HG02623 (cell line): Measurements from ENCODE around the gene ANKLE1.

Source experiments
- ATAC-seq: cut with Tn5 transposase; IDR thresholded peaks from one replicate; pipeline ENCODE4 v1.9.1; 2021; ENCODE audit warnings: moderate library complexity; ENCODE audit not compliant: unreplicated experiment

The ANKLE1 gene

GRCh38 chr19:17281391-17282304 is at the start of gene ANKLE1:
Gene ANKLE1, plus strand, starts transcription at chr19:17281901. Its CDS starts 20 bp downstream, at chr19:17281921.
- no peak for ATAC-seq

GRCh38 chr19:17232258-17232657 is 49.4 kb upstream of the ANKLE1 start:
- ATAC-seq = no peak

GRCh38 chr19:17234911-17235299 is 46.8 kb upstream of the ANKLE1 start:
- ATAC-seq = no peak

GRCh38 chr19:17235300-17235970 is 46.3 kb upstream of the ANKLE1 start:
- ATAC-seq = no peak

GRCh38 chr19:17235971-17236777 is 45.5 kb upstream of the ANKLE1 start:
- no peak for ATAC-seq

- no peak for ATAC-seq
Measured at GRCh38 chr19:17236811-17237543, 44.7 kb upstream of the ANKLE1 start.

- no peak for ATAC-seq
Measured at GRCh38 chr19:17237747-17238706, 43.7 kb upstream of the ANKLE1 start.

DNA sequence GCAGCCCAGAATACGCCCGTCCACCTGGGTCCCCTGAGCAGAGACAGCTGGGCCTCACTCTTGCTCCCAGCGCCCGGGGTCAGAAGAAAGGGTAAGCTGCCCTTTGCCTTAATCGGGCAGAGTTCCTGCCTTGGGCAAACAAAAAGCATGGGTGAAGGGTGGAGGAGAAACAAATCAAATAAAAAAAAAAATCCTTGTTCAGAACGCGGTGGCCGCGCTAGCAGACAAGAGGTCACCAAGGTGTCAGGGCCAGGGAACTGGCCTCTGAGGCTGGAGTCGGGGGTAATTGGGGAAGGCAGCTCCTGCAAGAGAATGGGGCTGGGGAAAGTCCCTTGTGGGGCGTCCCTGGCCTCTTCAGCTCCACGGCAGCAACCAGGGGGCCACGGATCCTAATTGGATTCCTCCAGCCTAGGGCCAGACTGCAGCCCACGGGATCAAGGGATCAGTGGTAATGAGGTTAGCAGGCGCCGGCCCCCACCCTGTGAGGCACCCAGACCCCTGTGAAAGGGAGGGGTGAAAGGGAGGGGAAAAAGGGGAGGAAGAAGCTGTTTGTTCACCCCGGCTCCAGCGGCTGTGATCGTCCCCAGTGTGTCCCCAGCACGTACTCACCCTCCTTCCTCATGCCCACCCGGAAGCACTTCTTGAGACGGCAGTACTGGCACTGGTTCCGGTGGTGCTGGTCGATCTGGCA is 41.5 kb upstream of the ANKLE1 start:
- no peak for ATAC-seq

GRCh38 chr19:17240826-17241399 is 40.8 kb upstream of the ANKLE1 start:
- ATAC-seq = no peak

- ATAC-seq = no peak
Measured at GRCh38 chr19:17242431-17243208, 39.1 kb upstream of the ANKLE1 start.

DNA sequence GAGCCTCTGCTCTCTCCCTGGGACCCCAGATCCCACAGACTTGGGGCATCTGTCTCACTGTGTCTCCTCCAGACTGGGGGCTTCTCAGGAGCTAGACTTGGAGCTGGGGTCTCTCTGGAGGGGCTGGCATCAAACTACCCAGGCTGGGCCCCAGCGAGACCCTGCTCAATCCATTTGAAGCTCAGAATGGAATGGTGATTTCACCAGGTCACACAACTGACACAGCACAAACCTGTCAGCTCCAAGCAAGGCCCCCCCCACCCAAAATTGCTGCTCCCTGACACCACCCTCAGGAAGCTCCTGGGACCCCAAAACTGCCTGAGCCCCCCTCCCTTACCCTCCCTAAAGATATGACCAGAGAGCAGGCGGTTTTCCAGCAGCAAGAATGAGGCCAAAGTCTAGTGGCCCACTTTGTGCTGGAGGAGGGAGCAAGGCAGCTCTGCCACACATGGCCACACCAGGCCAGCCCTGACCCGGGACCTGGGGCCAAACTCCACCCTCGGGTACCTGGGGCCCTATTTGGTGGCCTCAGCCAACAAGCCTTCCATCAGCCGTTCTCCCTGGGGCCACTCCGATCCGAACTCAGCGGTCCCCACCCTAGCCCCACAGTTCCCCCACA is 38.4 kb upstream of the ANKLE1 start:
- no peak for ATAC-seq

- no peak for ATAC-seq
Measured at GRCh38 chr19:17243830-17244617, 37.7 kb upstream of the ANKLE1 start.

GRCh38 chr19:17244618-17245534 is 36.8 kb upstream of the ANKLE1 start:
- peak; percentile 22 for ATAC-seq

- no peak for ATAC-seq
Measured at GRCh38 chr19:17245535-17245984, 36.1 kb upstream of the ANKLE1 start, which contains the start of gene NR2F6. Gene NR2F6, minus strand, starts transcription at chr19:17245919. Its CDS starts 699 bp downstream, at chr19:17245220.

GRCh38 chr19:17246681-17247425 is 34.8 kb upstream of the ANKLE1 start:
- ATAC-seq = no peak
